ENCODE data around the gene MGAT2. TPM values are rescaled to one million over a fixed set of nuclear protein-coding genes. Genes with fewer than 3 reads are reported as not detected.
A peak's percentile ranks its signal among the peaks of the same experiment; 100 is the strongest.

Gene MGAT2
- total RNA-seq, 1 experiment from 2014 or later = 22.9 TPM

DNA sequence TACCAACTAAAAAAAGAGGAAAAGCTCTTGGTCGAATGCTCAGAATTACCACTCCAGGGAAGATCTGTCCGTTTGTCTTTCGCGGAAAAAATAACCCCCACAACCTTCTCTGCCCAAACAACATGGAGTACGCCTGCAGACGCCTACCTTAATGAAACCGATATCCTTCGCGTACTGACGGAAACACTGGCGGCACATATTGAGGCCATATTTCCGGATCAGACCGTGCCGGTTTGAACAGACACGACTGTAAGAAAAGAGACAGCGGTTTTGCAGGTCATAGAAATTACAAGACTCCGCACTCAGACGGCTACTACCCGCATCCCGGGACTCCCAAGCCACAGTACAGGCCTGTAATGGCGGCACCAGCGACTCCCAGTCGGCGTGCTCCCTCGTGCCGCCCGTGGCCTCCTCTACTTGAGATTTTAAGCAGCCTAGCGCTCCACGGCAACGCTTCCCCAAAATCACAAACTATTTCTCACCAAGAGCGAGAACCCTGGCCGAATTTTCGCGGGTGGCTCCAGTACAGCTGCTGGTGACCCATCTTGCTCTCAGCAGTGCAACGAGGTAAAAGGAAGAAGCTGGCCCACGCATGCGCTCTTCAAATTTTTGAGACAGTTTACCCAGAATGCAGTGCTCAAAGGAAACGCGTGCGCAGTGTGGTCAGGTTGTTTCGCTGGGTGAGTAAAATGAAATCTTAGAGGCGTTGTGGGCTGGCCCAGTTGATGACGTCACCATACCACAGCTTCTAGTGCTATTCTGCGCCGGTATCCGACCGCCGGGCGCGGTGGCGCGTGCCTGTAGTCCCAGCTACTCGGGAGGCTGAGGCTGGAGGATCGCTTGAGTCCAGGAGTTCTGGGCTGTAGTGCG is 34.6 kb upstream of the MGAT2 start, which contains the start of gene RPS29 (continued):
- TF ChIP-seq, protein P1, sequence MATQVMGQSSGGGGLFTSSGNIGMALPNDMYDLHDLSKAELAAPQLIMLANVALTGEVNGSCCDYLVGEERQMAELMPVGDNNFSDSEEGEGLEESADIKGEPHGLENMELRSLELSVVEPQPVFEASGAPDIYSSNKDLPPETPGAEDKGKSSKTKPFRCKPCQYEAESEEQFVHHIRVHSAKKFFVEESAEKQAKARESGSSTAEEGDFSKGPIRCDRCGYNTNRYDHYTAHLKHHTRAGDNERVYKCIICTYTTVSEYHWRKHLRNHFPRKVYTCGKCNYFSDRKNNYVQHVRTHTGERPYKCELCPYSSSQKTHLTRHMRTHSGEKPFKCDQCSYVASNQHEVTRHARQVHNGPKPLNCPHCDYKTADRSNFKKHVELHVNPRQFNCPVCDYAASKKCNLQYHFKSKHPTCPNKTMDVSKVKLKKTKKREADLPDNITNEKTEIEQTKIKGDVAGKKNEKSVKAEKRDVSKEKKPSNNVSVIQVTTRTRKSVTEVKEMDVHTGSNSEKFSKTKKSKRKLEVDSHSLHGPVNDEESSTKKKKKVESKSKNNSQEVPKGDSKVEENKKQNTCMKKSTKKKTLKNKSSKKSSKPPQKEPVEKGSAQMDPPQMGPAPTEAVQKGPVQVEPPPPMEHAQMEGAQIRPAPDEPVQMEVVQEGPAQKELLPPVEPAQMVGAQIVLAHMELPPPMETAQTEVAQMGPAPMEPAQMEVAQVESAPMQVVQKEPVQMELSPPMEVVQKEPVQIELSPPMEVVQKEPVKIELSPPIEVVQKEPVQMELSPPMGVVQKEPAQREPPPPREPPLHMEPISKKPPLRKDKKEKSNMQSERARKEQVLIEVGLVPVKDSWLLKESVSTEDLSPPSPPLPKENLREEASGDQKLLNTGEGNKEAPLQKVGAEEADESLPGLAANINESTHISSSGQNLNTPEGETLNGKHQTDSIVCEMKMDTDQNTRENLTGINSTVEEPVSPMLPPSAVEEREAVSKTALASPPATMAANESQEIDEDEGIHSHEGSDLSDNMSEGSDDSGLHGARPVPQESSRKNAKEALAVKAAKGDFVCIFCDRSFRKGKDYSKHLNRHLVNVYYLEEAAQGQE (IDR thresholded peaks at IDR 0.05; ENCODE audit: low read depth) = no peak

DNA sequence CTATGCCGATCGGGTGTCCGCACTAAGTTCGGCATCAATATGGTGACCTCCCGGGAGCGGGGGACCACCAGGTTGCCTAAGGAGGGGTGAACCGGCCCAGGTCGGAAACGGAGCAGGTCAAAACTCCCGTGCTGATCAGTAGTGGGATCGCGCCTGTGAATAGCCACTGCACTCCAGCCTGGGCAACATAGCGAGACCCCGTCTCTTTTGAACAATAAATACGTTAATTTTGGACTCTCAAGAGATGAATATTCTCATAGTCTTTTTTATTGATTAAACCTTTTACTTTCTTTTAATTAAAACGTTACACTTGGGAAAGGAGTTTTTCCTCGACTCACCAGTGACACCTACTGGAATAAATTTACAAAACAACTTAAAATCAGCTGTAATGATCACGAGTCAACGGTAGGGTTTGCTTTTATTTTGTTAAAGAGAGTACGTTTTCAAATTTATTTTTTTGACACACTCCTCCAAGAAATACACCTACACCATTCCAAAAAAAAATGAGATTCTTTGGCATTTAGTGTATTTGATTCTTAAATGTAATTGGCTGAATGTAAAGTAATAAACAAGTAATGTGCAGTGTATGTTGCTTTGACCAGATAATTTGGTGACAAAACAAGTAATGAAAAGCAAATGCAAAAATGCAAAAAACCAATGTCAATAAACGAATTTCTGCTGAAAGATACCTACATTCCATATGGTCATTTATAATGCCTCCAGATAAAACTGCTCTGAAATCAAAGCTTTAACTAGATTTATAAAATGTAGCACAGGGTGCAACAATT is 33.7 kb upstream of the MGAT2 start:
- DNase-seq (ENCODE audit: low read depth, low spot score) (peak; percentile 72), ATAC-seq (peak; percentile 27)
- Histone ChIP-seq H3K79me2 (ENCODE audit: insufficient read depth, low read length) (peaks cover 44% of the 10 kb centered on the region), H3K9me3 (ENCODE audit: control insufficient read depth in 1 of 2, insufficient read depth in 1 of 2, low read depth in 1 of 2, low read length in 2 of 2) (no peaks in the 10 kb centered on the region), H4K20me1 (ENCODE audit: insufficient read depth) (peaks cover 23% of the 10 kb centered on the region; the same call in 1 of the 2 replicates), H3K27me3 (ENCODE audit: insufficient read depth, low read length) (no peaks in the 10 kb centered on the region), H3K36me3 (ENCODE audit: control insufficient read depth in 1 of 2, insufficient read depth in 2 of 2, low read length in 2 of 2) (peaks cover 14 to 32% of the 10 kb centered on the region in 2 experiments; a peak in 3 of 4 replicates), H3K4me1 (ENCODE audit: control insufficient read depth in 1 of 2, insufficient read depth in 2 of 2, low read length in 2 of 2) (peaks cover 12 to 41% of the 10 kb centered on the region in 2 experiments), H3K9ac (ENCODE audit: low read length) (peak overlapping the region; percentile 40), H3K9me2 (ENCODE audit: insufficient read depth) (no peaks in the 10 kb centered on the region), H3K4me3 (replicated peaks in 1 of 2; ENCODE audit: low read depth in 1 of 2, low read length in 2 of 2) (peak overlapping the region; percentile 20 to 44), H3K27ac (ENCODE audit: low read depth, low read length) (peak overlapping the region; percentile 81), H2AFZ (ENCODE audit: low read depth, low read length, poor library complexity, severe bottlenecking) (peak overlapping the region; percentile 47), H3K4me2 (ENCODE audit: low read length) (peak overlapping the region; percentile 66)
- ChIA-PET POLR2A (interaction anchor here (0.7 to 2.8 kb wide), 8 partner anchors 8 to 725 kb away, joined by 3 to 15 read pairs (median 4); partner anchors contain the start of genes DMAC2L, L2HGDH, LRR1 and MGAT2), RAD21 (ENCODE audit: low non-redundant PET in 1 of 2, low total read pairs in 2 of 2, uncharacterized antibody in 2 of 2, unreplicated experiment in 2 of 2) (no interaction called here), CTCF (interaction anchor here (0.6 to 2.0 kb wide), 11 partner anchors 8 to 1013 kb away, joined by 3 to 16 read pairs (median 4); partner anchors contain the start of genes LRR1, MGAT2 and RPL36AL)
- intact Hi-C loops (cut with micrococcal nuclease) = no loop called here
- no TSS peak for BruUV-seq (replicated peaks)
- TF ChIP-seq, protein P2, sequence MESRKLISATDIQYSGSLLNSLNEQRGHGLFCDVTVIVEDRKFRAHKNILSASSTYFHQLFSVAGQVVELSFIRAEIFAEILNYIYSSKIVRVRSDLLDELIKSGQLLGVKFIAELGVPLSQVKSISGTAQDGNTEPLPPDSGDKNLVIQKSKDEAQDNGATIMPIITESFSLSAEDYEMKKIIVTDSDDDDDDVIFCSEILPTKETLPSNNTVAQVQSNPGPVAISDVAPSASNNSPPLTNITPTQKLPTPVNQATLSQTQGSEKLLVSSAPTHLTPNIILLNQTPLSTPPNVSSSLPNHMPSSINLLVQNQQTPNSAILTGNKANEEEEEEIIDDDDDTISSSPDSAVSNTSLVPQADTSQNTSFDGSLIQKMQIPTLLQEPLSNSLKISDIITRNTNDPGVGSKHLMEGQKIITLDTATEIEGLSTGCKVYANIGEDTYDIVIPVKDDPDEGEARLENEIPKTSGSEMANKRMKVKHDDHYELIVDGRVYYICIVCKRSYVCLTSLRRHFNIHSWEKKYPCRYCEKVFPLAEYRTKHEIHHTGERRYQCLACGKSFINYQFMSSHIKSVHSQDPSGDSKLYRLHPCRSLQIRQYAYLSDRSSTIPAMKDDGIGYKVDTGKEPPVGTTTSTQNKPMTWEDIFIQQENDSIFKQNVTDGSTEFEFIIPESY (IDR thresholded peaks at IDR 0.05; ENCODE audit: extremely low read depth, insufficient replicate concordance, low read length) = no peak
- TF ChIP-seq TCF7L2 (IDR thresholded peaks at IDR 0.05; ENCODE audit: borderline replicate concordance, extremely low read depth, insufficient read depth, insufficient read length) = no peak
- no peak; the same call in 1 of the 2 replicates for TF ChIP-seq ELF1 (IDR thresholded peaks at IDR 0.05; ENCODE audit: borderline replicate concordance, low read depth)
- no peak for TF ChIP-seq POLR2AphosphoS5 (IDR thresholded peaks at IDR 0.05; ENCODE audit: low read depth, low read length)
- peak; percentile 39 for TF ChIP-seq RAD21 (IDR thresholded peaks at IDR 0.05; ENCODE audit: low read depth)
- 0 out of 2 replicates have a peak, but pooled peaks have one; percentile 52 for TF ChIP-seq SIN3A (IDR thresholded peaks at IDR 0.05; ENCODE audit: low read depth)
- TF ChIP-seq, protein P3, sequence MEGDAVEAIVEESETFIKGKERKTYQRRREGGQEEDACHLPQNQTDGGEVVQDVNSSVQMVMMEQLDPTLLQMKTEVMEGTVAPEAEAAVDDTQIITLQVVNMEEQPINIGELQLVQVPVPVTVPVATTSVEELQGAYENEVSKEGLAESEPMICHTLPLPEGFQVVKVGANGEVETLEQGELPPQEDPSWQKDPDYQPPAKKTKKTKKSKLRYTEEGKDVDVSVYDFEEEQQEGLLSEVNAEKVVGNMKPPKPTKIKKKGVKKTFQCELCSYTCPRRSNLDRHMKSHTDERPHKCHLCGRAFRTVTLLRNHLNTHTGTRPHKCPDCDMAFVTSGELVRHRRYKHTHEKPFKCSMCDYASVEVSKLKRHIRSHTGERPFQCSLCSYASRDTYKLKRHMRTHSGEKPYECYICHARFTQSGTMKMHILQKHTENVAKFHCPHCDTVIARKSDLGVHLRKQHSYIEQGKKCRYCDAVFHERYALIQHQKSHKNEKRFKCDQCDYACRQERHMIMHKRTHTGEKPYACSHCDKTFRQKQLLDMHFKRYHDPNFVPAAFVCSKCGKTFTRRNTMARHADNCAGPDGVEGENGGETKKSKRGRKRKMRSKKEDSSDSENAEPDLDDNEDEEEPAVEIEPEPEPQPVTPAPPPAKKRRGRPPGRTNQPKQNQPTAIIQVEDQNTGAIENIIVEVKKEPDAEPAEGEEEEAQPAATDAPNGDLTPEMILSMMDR (IDR thresholded peaks at IDR 0.05 in 2 of 3, conservative IDR thresholded peaks at IDR 0.05 in 1 of 3; ENCODE audit: borderline replicate concordance in 1 of 3, insufficient read depth in 1 of 3, low read depth in 2 of 3, low read length in 2 of 3) = peak; percentile 56 to 98 (median 81)
- TF ChIP-seq YY1 (IDR thresholded peaks at IDR 0.05; ENCODE audit: extremely low read depth, insufficient replicate concordance, low read depth, low read length) = no peak
- no peak for TF ChIP-seq EZH2phosphoT487 (IDR thresholded peaks at IDR 0.05; ENCODE audit: borderline replicate concordance)
- no peak for TF ChIP-seq ZFX (IDR thresholded peaks at IDR 0.05)
- TF ChIP-seq EZH2 (IDR thresholded peaks at IDR 0.05) = no peak
